Measurements from ENCODE around the gene AP3B1.

DNA sequence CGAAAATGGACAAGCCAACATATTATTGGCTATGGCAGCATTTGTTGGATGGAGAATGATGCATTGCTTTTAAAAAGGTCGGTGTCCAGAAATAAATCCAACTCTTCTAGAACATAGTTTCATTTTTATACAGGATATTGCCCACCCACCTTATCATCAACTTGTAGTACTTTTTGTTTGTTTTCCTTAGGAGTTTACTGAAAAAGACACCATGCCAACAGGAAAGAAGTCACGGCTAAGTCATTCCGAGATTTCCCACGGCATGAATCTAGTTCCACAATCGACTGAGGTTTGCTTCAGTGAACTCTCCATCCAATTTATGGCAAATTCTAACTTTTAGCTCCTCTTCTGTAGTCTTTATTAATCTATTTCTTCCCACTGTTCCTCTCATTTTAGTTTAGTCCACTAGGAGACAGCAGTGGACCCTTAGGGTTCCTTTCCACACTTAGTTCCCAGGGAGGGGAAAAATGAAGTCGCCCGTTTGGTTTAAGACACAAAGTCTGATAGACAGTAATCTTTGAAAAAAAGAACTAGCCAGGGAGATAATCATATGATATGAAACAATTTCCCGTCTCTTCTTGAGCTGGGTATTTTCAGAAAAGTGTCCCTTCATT, 237.5 kb downstream of the AP3B1 start:
- no peak for TF ChIP-seq EZH2 (IDR thresholded peaks at IDR 0.05; ENCODE audit: low read length, missing control alignments)
- TF ChIP-seq, protein P1, sequence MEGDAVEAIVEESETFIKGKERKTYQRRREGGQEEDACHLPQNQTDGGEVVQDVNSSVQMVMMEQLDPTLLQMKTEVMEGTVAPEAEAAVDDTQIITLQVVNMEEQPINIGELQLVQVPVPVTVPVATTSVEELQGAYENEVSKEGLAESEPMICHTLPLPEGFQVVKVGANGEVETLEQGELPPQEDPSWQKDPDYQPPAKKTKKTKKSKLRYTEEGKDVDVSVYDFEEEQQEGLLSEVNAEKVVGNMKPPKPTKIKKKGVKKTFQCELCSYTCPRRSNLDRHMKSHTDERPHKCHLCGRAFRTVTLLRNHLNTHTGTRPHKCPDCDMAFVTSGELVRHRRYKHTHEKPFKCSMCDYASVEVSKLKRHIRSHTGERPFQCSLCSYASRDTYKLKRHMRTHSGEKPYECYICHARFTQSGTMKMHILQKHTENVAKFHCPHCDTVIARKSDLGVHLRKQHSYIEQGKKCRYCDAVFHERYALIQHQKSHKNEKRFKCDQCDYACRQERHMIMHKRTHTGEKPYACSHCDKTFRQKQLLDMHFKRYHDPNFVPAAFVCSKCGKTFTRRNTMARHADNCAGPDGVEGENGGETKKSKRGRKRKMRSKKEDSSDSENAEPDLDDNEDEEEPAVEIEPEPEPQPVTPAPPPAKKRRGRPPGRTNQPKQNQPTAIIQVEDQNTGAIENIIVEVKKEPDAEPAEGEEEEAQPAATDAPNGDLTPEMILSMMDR (conservative IDR thresholded peaks at IDR 0.05 in 1 of 2, IDR thresholded peaks at IDR 0.05 in 1 of 2; ENCODE audit: low read depth in 1 of 2, low read length in 2 of 2) = no peak

Measured in fibroblast of lung (primary cell).